Neural cell (in vitro differentiated cells): Measurements from ENCODE around the gene FAS.

Experiments
- CTCF ChIP-seq: fragments of 450-650 bp; IDR thresholded peaks from 2 replicates; pipeline ENCODE4 v1.5.1; 2014; ENCODE audit warnings: antibody characterized with exemption, mild to moderate bottlenecking, moderate library complexity; ENCODE audit not compliant: poor library complexity, severe bottlenecking
- MXI1 ChIP-seq: fragments of 450-650 bp; conservative IDR thresholded peaks from 2 replicates; pipeline ENCODE4 v1.6.1; 2014; ENCODE audit warnings: antibody characterized with exemption, mild to moderate bottlenecking; ENCODE audit not compliant: poor library complexity, severe bottlenecking
- POLR2AphosphoS5 ChIP-seq: IDR thresholded peaks from 2 replicates; pipeline ENCODE4 v1.6.1; 2012
- RAD21 ChIP-seq: fragments of 450-650 bp; conservative IDR thresholded peaks from 2 replicates; pipeline ENCODE4 v1.6.1; 2014; ENCODE audit warnings: antibody characterized with exemption, mild to moderate bottlenecking, moderate library complexity
- REST ChIP-seq: IDR thresholded peaks from 2 replicates; pipeline ENCODE4 v1.6.1; 2012; ENCODE audit warnings: borderline replicate concordance

- no peak for TF ChIP-seq CTCF
- TF ChIP-seq RAD21 = no peak
- TF ChIP-seq POLR2AphosphoS5 = no peak
- no peak for TF ChIP-seq REST
- no peak for TF ChIP-seq MXI1
These were observed 6.3 kb downstream of the FAS start for GRCh38 chr10:88996927-88997326.
